HCT116 (cell line): ENCODE data around the gene LORICRIN. TPM values are rescaled to one million over a fixed set of nuclear protein-coding genes. Genes with fewer than 3 reads are reported as not detected.

Source experiments
- ATAC-seq: fragments of 200-7000 bp; cut with Tn5 transposase; 2 replicates; pipeline ENCODE4 v1.9.1; 2020; ENCODE audit warnings: mild to moderate bottlenecking, moderate library complexity
- BruUV-seq: library from RNA; stranded (reverse); fragments of 400-500 nt; replicated peaks from 2 replicates; lab custom pipeline; 2021; lab: Mats Ljungman, UMichigan
- CTCF ChIA-PET: fragments of 300-600 bp; sonication (Branson Sonifier 250); formaldehyde crosslinking; loops from one replicate; lab custom pipeline; 2021; ENCODE audit warnings: antibody characterized with exemption; lab: Charles Lee
- POLR2A ChIA-PET: fragments of 300-600, 350-600 bp; sonication (Branson Sonifier 250); formaldehyde crosslinking; loops from one replicate; lab custom pipeline; 2021; ENCODE audit warnings: antibody characterized with exemption; lab: Charles Lee
- RAD21 ChIA-PET, 2 experiments: fragments of 300-600 bp; sonication (Branson Sonifier 250); formaldehyde crosslinking; loops; one replicate each; lab custom pipeline; 2023; ENCODE audit warnings: low total read pairs in 2 of 2; ENCODE audit not compliant: uncharacterized antibody in 2 of 2, unreplicated experiment in 2 of 2, low non-redundant PET in 1 of 2; lab: Charles Lee
- DNase-seq: peaks from one replicate; pipeline ENCODE4 v3.0.0-alpha.2; 2010; ENCODE audit warnings: low read depth, low spot score
- H2AFZ ChIP-seq: fragments of 200-600 bp; shearing (Covaris generic), sonication (generic); 2 replicates; pipeline ENCODE4 v1.6.1; 2017; ENCODE audit warnings: low read depth, mixed run types, mixed read lengths, antibody characterized with exemption, low read length; ENCODE audit not compliant: poor library complexity, severe bottlenecking
- H3K27ac ChIP-seq: 2 replicates; pipeline ENCODE4 v1.5.1; 2012; ENCODE audit warnings: low read depth, low read length
- H3K27me3 ChIP-seq: fragments of 200-600 bp; sonication (generic); 2 replicates; pipeline ENCODE4 v1.6.1; 2016; ENCODE audit warnings: mixed run types, low read length, mixed read lengths; ENCODE audit not compliant: insufficient read depth
- H3K36me3 ChIP-seq, 2 experiments: fragments of 200-500 bp in 1 of 2; fragments of 200-600 bp in 1 of 2; sonication (Bioruptor generic) in 1 of 2; sonication (generic) in 1 of 2; 2 replicates each; pipeline versions ENCODE4 v1.5.1 to v1.6.1; 2014 to 2016; ENCODE audit warnings: low read length in 2 of 2, inconsistent platforms in 1 of 2, mixed read lengths in 1 of 2, mixed run types in 1 of 2; ENCODE audit not compliant: insufficient read depth in 2 of 2, control insufficient read depth in 1 of 2
- H3K4me1 ChIP-seq, 2 experiments: fragments of 200-600 bp in 1 of 2; sonication (generic) in 1 of 2; 2 replicates each; pipeline versions ENCODE4 v1.5.1 to v1.6.1; 2012 to 2017; ENCODE audit warnings: low read length in 2 of 2, inconsistent platforms in 1 of 2, mild to moderate bottlenecking in 1 of 2, mixed read lengths in 1 of 2, mixed run types in 1 of 2, moderate library complexity in 1 of 2; ENCODE audit not compliant: insufficient read depth in 2 of 2, control insufficient read depth in 1 of 2
- H3K4me2 ChIP-seq: fragments of 200-600 bp; sonication (generic); 2 replicates; pipeline ENCODE4 v1.6.1; 2017; ENCODE audit warnings: mixed run types, low read length, mixed read lengths
- H3K4me3 ChIP-seq, 2 experiments: fragments of 200-600 bp in 1 of 2; sonication (generic) in 1 of 2; replicated peaks in 1 of 2; 2 replicates each; pipeline ENCODE4 v1.5.1; 2011 to 2016; ENCODE audit warnings: low read length in 2 of 2, control low read depth in 1 of 2, low read depth in 1 of 2, mild to moderate bottlenecking in 1 of 2, mixed read lengths in 1 of 2, mixed run types in 1 of 2
- H3K79me2 ChIP-seq: fragments of 200-600 bp; sonication (generic); 2 replicates; pipeline ENCODE4 v1.6.1; 2017; ENCODE audit warnings: mild to moderate bottlenecking, mixed run types, low read length, moderate library complexity, mixed read lengths; ENCODE audit not compliant: insufficient read depth
- H3K9ac ChIP-seq: fragments of 200-600 bp; sonication (generic); 2 replicates; pipeline ENCODE4 v1.6.1; 2016; ENCODE audit warnings: low read length, mixed read lengths
- H3K9me2 ChIP-seq: fragments of 200-600 bp; sonication (generic), shearing (Covaris generic); 2 replicates; pipeline ENCODE4 v1.6.1; 2017; ENCODE audit warnings: mixed run types, mild to moderate bottlenecking, moderate library complexity; ENCODE audit not compliant: insufficient read depth
- H3K9me3 ChIP-seq, 2 experiments: fragments of 200-500 bp in 1 of 2; fragments of 200-600 bp in 1 of 2; sonication (Bioruptor generic) in 1 of 2; sonication (generic) in 1 of 2; 2 replicates each; pipeline ENCODE4 v1.6.1; 2014 to 2017; ENCODE audit warnings: low read length in 2 of 2, mixed read lengths in 2 of 2, inconsistent platforms in 1 of 2, low read depth in 1 of 2, mild to moderate bottlenecking in 1 of 2, mixed run types in 1 of 2, moderate library complexity in 1 of 2; ENCODE audit not compliant: control insufficient read depth in 1 of 2, insufficient read depth in 1 of 2
- H4K20me1 ChIP-seq: fragments of 200-600 bp; sonication (generic), shearing (Covaris generic); 2 replicates; pipeline ENCODE4 v1.6.1; 2017; ENCODE audit warnings: mixed run types, mild to moderate bottlenecking, moderate library complexity; ENCODE audit not compliant: insufficient read depth
- CBX3 ChIP-seq: IDR thresholded peaks from 2 replicates; pipeline ENCODE4 v1.6.1; 2012; ENCODE audit warnings: low read depth
- CEBPB ChIP-seq: IDR thresholded peaks from 2 replicates; pipeline ENCODE4 v1.6.1; 2012; ENCODE audit warnings: low read depth
- EGR1 ChIP-seq: IDR thresholded peaks from 2 replicates; pipeline ENCODE4 v1.6.1; 2012; ENCODE audit warnings: low read depth
- ELF1 ChIP-seq: IDR thresholded peaks from 2 replicates; pipeline ENCODE4 v1.6.1; 2012; ENCODE audit warnings: low read depth, borderline replicate concordance
- EZH2 ChIP-seq: fragments of 200-600 bp; sonication (generic); IDR thresholded peaks from 2 replicates; pipeline ENCODE4 v1.6.1; 2017; ENCODE audit warnings: antibody characterized with exemption, mixed run types
- EZH2phosphoT487 ChIP-seq: fragments of 200-600 bp; IDR thresholded peaks from 2 replicates; pipeline ENCODE4 v1.6.1; 2018; ENCODE audit warnings: antibody characterized with exemption, borderline replicate concordance
- FOSL1 ChIP-seq: IDR thresholded peaks from 2 replicates; pipeline ENCODE4 v1.6.1; 2012; ENCODE audit warnings: low read depth
- JUND ChIP-seq: IDR thresholded peaks from 2 replicates; pipeline ENCODE4 v1.6.1; 2012
- POLR2A ChIP-seq: IDR thresholded peaks from 2 replicates; pipeline ENCODE4 v1.7.0; 2011; ENCODE audit warnings: borderline replicate concordance; ENCODE audit not compliant: insufficient read depth, insufficient read length; ENCODE audit errors: extremely low read depth
- RAD21 ChIP-seq: IDR thresholded peaks from 2 replicates; pipeline ENCODE4 v1.6.1; 2012; ENCODE audit warnings: low read depth, mild to moderate bottlenecking
- REST ChIP-seq: IDR thresholded peaks from 2 replicates; pipeline ENCODE4 v1.6.1; 2012; ENCODE audit warnings: low read depth
- SIN3A ChIP-seq: IDR thresholded peaks from 2 replicates; pipeline ENCODE4 v1.6.1; 2012; ENCODE audit warnings: low read depth
- SP1 ChIP-seq: IDR thresholded peaks from 2 replicates; pipeline ENCODE4 v1.6.1; 2012; ENCODE audit warnings: low read depth
- TCF7L2 ChIP-seq: IDR thresholded peaks from 2 replicates; pipeline ENCODE4 v1.7.0; 2011; ENCODE audit warnings: borderline replicate concordance, inconsistent platforms; ENCODE audit not compliant: insufficient read depth, insufficient read length; ENCODE audit errors: extremely low read depth
- YY1 ChIP-seq: IDR thresholded peaks from 2 replicates; pipeline ENCODE4 v1.6.1; 2011; ENCODE audit warnings: low read length, low read depth, moderate library complexity, mild to moderate bottlenecking; ENCODE audit not compliant: insufficient replicate concordance; ENCODE audit errors: extremely low read depth
- ZFX ChIP-seq: fragments of 450-650 bp; IDR thresholded peaks from 2 replicates; pipeline ENCODE4 v1.6.1; 2017
- ZNF274 ChIP-seq: fragments of 200-500 bp; sonication (Bioruptor generic); IDR thresholded peaks from 2 replicates; pipeline ENCODE4 v1.6.1; 2014; ENCODE audit warnings: mild to moderate bottlenecking, low read depth, low read length, inconsistent platforms
- intact Hi-C: fragments of 100-400 bp; cut with micrococcal nuclease; formaldehyde crosslinking; loops from 2 replicates; pipeline ENCODE4 v1.10.0; 2022
- total RNA-seq: library from RNA; stranded (reverse); gene quantifications from one replicate; pipeline ENCODE4 v1.2.1, GENCODE V29; 2021; ENCODE audit not compliant: unreplicated experiment
- TF ChIP-seq, protein P1 (sequence below): IDR thresholded peaks from 2 replicates; pipeline ENCODE4 v1.6.1; 2012
- TF ChIP-seq, protein P2 (sequence below): IDR thresholded peaks from 2 replicates; pipeline ENCODE4 v1.6.1; 2011; ENCODE audit warnings: mild to moderate bottlenecking, low read length, moderate library complexity; ENCODE audit not compliant: insufficient replicate concordance; ENCODE audit errors: extremely low read depth

LORICRIN gene
- total RNA-seq, 1 experiment from 2014 or later: not detected

- DNase-seq: no peak
- intact Hi-C loops: no loop called here
- POLR2A ChIA-PET: no interaction called here
Measured at GRCh38 chr1:153292185-153292584, 32.7 kb downstream of the LORICRIN start.

More at GRCh38 chr1:153292185-153292584, 32.7 kb downstream of the LORICRIN start:
- Histone ChIP-seq H3K9me2 (no peaks in the 10 kb centered on the region), H3K27me3 (0 out of 2 replicates have a peak, but pooled peaks cover under 1% of the 10 kb centered on the region), H3K79me2 (no peaks in the 10 kb centered on the region), H2AFZ (no peak overlapping the region), H4K20me1 (no peaks in the 10 kb centered on the region), H3K36me3 (no peaks in the 10 kb centered on the region), H3K9ac (no peak overlapping the region), H3K4me1 (peaks cover 4 to 6% of the 10 kb centered on the region in 2 experiments; a peak in 2 of 4 replicates), H3K27ac (no peak overlapping the region), H3K4me2 (no peak overlapping the region), H3K9me3 (no peaks in the 10 kb centered on the region), H3K4me3 (no peak overlapping the region)
- no peak for ATAC-seq
- TF ChIP-seq, protein P1, sequence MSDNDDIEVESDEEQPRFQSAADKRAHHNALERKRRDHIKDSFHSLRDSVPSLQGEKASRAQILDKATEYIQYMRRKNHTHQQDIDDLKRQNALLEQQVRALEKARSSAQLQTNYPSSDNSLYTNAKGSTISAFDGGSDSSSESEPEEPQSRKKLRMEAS: no peak
- TF ChIP-seq ZNF274 (no peak), ZFX (no peak), SP1 (no peak), EZH2 (no peak), FOSL1 (no peak), EGR1 (no peak), CBX3 (no peak), JUND (no peak), RAD21 (no peak), CEBPB (no peak), SIN3A (no peak), YY1 (no peak), EZH2phosphoT487 (no peak), TCF7L2 (no peak), REST (no peak), ELF1 (no peak), POLR2A (no peak)
- TF ChIP-seq, protein P2, sequence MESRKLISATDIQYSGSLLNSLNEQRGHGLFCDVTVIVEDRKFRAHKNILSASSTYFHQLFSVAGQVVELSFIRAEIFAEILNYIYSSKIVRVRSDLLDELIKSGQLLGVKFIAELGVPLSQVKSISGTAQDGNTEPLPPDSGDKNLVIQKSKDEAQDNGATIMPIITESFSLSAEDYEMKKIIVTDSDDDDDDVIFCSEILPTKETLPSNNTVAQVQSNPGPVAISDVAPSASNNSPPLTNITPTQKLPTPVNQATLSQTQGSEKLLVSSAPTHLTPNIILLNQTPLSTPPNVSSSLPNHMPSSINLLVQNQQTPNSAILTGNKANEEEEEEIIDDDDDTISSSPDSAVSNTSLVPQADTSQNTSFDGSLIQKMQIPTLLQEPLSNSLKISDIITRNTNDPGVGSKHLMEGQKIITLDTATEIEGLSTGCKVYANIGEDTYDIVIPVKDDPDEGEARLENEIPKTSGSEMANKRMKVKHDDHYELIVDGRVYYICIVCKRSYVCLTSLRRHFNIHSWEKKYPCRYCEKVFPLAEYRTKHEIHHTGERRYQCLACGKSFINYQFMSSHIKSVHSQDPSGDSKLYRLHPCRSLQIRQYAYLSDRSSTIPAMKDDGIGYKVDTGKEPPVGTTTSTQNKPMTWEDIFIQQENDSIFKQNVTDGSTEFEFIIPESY: no peak
- RAD21 ChIA-PET: no interaction called here
- no TSS peak for BruUV-seq
- CTCF ChIA-PET: no interaction called here
